ENCODE results near the gene TRAK2.
"Not testable (repeated sequence)": the region's sequence is repeated elsewhere in the genome, so short reads cannot be mapped to it uniquely, and the experiment has no call there.

- not testable (repeated sequence) for TF ChIP-seq CTCF (conservative IDR thresholded peaks at IDR 0.05; ENCODE audit: low read length); EZH2phosphoT487 (IDR thresholded peaks at IDR 0.05; ENCODE audit: borderline replicate concordance)
Measured at GRCh38 chr2:201430322-201430721, 20.9 kb downstream of the TRAK2 start.

Measured in Loucy (cell line).